ENCODE results near the gene C1orf159.

- TF ChIP-seq, protein P1, sequence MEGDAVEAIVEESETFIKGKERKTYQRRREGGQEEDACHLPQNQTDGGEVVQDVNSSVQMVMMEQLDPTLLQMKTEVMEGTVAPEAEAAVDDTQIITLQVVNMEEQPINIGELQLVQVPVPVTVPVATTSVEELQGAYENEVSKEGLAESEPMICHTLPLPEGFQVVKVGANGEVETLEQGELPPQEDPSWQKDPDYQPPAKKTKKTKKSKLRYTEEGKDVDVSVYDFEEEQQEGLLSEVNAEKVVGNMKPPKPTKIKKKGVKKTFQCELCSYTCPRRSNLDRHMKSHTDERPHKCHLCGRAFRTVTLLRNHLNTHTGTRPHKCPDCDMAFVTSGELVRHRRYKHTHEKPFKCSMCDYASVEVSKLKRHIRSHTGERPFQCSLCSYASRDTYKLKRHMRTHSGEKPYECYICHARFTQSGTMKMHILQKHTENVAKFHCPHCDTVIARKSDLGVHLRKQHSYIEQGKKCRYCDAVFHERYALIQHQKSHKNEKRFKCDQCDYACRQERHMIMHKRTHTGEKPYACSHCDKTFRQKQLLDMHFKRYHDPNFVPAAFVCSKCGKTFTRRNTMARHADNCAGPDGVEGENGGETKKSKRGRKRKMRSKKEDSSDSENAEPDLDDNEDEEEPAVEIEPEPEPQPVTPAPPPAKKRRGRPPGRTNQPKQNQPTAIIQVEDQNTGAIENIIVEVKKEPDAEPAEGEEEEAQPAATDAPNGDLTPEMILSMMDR (IDR thresholded peaks at IDR 0.05): no peak
- no peak for TF ChIP-seq POLR2A (IDR thresholded peaks at IDR 0.05)
Observed at GRCh38 chr1:1141911-1142250, 26.0 kb upstream of the C1orf159 start.

Data from esophagus squamous epithelium (tissue), 4 donors.